ENCODE measurements around the gene MPP2.
"Not testable (repeated sequence)": the region's sequence is repeated elsewhere in the genome, so short reads cannot be mapped to it uniquely, and the experiment has no call there.

MPP2 gene

DNA sequence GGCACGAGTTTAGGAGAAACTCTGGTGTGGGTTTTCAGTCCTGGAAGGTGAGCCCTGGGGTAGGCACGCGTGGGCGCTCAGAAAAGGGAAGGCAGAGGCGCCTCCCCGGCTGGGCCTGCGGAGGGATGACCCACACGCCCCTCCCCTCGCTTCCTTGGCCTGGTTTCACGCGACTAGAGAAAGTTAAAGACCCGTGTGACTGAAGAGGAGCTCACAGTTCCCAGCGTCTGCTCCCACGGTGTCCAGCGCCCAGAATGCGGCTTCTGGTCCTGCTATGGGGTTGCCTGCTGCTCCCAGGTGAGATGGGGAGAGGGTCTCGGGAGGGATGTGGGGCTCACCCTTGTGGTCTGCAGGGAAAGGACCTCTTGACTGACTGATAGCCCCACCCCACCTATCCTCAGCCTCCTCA is 60.4 kb downstream of the MPP2 start, which contains the start of gene CD300LG:
Gene CD300LG (plus strand): TSS at position 214 of the 409 bp plus-strand sequence. CDS start 41 bp downstream, at position 255.
- DNase-seq (ENCODE audit: low read depth in 2 of 2), result no peak

DNA sequence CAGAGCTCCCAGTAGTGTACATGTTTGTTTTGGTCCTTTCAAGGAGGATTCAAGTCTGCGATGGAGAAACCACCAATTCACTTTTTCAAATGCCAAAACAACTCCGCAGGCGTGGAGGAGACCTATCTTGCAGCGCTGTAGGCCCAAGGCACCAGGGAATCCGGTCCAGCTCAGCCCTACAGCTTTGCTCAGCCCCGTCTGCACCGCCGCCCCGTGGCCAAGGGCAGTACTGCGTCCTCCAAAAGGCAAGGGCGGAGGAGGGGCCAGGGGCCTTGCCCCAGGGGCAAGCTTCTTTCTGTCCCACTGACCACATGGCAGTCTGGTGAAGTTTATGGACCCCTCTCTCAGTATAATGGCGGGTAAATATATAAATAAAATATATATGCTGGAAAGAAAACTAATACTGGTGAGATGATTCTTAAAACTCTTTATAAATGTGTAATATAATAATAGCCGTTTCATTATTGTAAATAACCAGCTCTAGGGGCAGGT is 61.1 kb downstream of the MPP2 start:
- peak; percentile 38 to 43 for DNase-seq (ENCODE audit: low read depth in 2 of 2)

DNA sequence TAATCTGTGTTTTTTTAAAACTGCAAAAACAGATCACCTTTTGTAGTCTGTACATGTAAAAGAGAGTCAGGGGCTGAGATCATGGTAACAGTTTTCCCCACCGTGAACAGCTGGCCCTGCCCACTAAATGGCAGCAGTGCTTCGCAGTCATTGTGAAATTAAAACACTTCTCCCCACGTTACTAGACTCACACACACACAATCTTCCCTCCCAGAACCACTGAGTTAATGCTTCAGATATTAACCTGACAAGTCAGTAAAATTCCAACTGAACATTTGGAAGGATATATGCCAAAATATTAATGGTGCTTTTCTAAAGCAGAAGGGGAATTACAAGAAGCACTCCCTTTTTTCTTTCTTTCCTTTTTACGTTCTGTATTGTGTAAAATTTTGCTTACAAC is 61.6 kb downstream of the MPP2 start:
- DNase-seq (ENCODE audit: low read depth in 2 of 2), result no peak

DNA sequence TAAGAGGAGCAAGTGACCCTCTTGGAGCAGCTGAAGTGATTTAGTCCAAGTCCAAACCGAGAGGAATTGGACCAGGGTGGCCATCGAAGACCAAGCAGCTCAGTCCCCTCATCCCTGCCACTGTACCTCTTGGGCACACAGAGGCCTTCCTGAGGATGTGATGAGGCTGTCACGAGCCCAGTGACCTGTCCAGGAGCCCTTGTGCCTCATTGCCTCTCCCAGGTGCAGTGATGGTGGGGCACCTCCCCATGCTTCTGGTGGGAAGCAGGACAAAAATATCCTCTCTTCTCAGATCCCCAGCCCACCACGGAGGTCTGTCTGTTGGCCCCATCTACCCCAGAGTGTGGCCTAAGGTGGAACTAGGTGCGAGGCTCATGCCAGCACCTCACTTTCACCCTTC is 63.1 kb downstream of the MPP2 start:
- DNase-seq (ENCODE audit: low read depth in 2 of 2), result no peak

DNA sequence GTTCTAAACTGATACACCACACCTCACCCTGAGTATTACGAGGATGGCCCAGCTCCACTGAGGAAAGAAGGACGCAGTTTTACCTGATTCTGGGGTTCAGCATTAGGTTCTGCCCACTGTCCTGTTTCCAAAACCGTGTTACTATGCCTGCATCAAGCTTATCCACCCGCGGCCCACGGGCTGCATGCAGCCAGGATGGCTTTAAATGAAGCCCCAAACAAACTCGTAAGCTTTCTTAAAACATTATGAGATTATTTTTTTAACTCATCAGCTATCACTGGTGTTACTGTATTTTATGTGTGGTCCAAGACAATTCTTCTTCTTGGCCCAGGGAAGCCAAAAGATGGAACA is 64.4 kb downstream of the MPP2 start:
- DNase-seq (ENCODE audit: low read depth in 2 of 2), result no peak

DNA sequence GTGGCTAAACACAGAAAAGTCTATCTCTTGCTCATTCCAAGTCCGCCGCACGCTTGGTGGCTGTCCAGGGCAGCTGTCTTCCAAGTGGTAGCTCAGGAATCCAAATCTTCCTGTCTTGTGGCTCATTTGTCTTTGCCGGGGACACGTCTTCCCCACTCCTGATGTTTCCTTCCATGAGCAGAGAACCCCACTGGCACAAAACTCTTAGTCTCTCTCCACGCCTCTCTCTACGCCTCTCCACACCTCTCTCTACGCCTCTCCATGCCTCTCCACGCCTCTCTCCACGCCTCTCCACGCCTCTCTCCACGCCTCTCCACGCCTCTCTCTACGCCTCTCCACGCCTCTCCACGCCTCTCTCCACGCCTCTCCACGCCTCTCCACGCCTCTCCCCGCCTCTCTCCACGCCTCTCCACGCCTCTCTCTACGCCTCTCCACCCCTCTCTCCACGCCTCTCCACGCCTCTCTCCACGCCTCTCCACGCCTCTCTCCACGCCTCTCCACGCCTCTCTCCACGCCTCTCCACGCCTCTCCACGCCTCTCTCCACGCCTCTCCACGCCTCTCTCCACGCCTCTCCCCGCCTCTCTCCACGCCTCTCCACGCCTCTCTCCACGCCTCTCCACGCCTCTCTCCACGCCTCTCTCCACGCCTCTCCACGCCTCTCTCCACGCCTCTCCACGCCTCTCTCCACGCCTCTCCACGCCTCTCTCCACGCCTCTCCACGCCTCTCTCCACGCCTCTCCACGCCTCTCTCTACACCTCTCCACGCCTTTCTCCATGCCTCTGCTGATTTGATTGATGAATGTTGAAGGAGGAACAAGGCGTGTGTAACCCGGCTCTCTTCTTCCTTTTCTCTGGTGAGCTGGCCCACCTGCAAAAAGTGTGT is 65.0 kb downstream of the MPP2 start:
- DNase-seq (ENCODE audit: low read depth in 2 of 2), result not testable (repeated sequence)

DNA sequence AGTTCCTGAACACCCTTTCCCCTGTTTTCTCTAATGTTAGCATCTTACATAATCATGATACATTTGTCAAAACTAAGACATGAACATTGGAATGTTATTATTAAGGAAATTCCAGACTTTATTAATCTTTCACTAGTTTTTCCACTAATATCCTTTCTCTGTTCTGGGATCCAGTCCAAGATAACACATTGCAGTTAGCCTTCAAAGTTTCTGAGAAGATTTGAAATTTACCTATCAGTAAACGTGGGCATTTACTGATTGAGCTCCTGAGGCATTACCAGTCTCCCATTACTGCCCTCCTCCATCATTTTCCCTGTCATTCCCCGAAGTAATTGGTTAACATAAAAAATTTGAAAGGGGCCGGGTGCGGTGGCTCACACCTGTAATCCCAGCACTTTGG is 66.1 kb downstream of the MPP2 start:
- DNase-seq (ENCODE audit: low read depth in 2 of 2), result no peak

DNA sequence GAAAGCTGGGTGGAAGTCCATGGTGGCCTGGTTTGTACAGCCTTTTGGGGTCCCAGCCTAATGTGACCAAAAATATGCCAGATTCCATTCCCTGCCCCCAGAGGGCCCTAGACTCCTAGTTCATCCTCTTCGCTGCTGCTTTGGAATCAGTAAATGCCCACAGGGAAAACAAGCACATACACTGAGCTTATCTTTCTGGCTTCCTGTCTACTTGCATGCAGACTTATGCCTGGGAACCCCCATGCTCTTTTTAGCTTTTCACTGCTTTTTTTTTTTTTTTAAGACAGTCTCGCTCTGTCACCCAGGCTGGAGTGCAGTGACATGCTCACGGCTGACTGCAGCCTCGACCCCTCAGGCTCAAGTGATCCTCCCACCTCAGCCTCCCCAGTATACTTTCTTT is 66.5 kb downstream of the MPP2 start:
- no peak for DNase-seq (ENCODE audit: low read depth in 2 of 2)

DNA sequence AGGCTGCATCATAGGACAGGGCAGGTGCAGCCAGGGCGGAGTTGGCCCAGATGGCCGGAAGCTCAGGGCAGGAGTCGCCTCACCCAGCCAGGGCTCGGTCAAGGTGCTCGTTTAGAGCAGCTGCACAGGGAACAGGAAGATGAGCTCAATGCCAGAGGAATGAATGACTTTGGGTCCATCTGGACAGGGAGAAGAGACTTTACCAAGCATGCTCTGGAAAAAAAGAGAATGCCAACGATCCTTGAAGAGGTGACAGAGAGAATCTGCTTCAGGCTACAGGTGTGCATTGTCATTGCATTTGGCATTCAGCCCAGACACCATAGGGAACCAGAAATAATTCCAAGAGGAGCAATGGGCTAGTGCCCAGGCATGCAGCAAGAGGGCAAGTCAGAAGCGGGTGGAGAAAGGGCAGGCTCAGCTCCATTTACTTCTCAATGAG is 67.6 kb downstream of the MPP2 start:
- no peak for DNase-seq (ENCODE audit: low read depth in 2 of 2)

DNA sequence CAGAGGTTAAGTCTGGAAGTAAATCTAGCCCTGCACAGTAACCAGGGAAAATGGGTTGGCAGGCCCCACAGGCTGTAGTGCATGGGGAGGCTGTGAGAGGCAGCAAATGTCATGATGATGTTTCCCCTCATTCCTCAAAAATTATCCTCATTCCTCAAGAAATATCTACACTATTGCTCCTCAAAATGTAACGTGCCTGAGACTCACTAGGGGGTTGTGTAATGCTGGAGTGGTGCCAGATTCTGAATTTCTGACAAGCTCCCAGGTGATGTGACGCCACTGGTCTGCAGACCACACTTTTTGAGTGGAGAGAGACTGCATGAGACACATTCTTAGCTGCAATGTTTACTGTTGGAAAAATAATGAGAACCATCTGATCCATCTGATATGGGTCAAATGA is 73.2 kb downstream of the MPP2 start:
- no peak for DNase-seq (ENCODE audit: low read depth in 2 of 2)

DNA sequence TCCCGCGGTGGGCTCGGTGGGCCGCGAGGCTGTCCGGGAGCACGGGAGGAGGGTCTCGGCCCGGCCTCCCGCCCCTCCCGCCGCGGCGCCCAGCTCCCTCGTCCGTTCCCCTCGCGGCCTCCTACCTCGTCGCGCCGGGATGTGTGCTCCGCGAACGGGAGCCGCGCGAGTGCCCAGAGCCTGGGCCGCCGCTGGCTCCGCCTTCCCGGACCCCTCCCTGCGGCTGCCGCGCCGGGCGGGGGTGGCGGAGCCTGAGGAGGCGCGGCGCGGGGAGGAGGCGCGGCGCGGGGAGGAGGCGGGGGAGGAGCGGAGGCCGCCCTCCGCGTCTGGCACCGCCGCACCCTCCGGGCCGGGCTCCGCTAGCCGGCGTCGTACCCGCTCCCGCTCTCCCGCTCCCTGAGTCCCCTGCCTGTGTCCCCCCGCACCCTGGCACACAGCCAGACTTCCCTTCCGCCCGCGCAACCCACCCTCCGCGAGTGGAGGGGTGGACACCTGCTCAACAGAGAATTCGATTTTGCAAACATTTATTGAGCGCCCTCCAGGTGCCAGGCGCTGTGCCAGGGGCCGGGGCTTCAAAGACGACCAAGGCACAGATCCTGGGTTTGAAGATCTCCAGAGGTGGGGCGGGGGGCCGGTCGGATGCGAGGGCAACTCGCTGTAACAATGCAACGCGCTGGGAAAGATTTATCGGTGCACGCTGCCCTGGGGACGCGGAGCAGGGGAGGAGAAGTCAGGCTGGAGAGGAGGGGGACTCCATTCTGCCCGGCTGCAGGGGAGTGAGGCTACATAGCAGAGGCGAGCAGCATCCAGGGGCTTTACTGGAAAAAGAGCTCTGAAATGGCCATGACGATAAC is 74.1 kb downstream of the MPP2 start, which contains the start of gene MPP3:
Gene MPP3 (minus strand): TSS at position 171 of the 854 bp plus-strand sequence. CDS start 1,240 bp downstream, outside the sequence.
- peak in 1 of 2 donors; percentile 48 for DNase-seq (ENCODE audit: low read depth in 2 of 2)

DNA sequence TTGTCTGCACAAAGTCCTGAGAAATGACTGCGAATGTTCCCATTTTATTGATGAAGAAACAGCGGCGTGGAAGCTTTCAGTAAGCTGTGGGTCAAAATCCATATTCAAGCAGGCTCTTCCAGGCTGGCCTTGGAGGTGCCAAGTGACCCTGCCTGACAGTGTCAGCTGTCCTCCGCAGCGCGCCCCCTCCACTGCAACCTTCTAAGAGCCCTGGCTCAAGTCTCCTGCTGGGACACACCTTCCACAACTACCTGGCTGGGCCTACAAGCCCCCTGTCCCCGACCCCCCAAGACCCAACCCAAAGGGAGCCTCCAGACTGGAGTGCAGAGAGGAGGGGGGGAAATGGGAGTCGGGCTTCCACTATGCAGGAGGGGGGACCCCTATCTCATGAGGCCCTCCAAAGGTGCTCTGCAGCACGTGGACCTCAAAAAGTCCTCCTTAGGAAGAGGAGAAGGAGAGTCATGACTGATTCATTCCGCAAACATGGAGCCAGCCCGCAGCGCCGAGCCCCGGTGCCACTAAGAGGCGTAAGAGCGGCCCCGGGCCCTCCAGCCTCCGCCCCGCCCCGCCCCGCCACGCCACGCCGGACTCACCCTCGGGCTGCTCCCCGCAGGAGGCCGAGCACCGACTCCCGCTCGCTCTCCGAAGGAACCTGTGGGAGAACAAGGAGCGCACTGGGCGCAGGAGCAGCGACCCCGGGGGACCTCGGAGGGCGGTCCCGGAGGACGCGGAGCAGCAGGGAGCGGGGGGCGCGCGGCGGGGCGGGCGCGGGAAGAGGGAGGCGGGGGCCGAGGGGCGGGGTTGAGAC is 75.0 kb downstream of the MPP2 start:
- no peak for DNase-seq (ENCODE audit: low read depth in 2 of 2)

DNA sequence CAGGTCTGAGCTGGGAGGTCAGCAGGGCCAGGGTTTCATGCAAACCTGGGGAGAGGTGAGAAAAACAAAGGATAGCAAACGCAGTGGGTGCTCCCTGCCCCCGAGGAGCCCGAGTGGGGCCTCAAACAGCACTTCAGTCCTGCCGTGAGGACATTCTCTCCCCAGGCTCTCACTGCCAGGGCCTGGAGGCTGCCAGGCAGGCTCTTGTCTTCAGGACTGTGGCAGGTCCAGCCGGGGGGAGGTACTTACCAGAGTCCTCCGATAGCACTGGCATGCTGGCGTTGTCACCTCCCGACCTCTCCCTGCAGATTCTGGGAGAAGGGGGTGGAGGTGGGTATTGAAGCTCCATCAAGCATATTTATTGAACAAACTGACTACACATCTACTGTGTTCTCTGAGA is 75.7 kb downstream of the MPP2 start:
- DNase-seq (ENCODE audit: low read depth in 2 of 2), result no peak

DNA sequence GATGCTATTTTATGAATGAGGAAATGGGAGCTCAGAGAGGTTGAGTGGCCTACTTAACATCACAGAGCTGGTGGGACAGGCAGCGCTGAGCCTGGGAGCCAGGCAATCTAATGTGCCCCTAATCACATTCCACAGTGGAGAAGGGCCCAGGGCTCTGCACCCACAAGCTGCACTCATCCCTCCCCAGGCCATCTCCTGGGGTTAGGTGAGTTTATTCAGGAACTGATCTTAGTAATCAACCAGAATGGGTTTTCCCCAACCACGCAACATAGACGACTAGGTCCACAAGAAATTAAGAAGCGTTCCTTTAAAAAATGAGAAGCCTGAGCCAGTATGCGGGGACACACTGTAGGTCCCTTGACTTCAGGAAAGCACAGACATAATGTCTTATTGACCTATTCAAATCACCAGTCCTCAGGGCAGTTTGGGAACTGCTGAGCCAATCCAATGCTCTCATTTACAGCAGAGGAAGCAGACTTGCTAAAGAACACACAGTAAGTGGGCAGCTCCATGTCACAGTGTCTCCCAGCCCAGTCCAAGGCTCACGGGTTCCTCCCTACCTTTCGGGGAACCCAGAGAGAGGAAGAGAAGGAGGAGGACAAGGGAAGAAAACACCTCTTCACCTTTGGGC is 76.7 kb downstream of the MPP2 start:
- no peak for DNase-seq (ENCODE audit: low read depth in 2 of 2)

DNA sequence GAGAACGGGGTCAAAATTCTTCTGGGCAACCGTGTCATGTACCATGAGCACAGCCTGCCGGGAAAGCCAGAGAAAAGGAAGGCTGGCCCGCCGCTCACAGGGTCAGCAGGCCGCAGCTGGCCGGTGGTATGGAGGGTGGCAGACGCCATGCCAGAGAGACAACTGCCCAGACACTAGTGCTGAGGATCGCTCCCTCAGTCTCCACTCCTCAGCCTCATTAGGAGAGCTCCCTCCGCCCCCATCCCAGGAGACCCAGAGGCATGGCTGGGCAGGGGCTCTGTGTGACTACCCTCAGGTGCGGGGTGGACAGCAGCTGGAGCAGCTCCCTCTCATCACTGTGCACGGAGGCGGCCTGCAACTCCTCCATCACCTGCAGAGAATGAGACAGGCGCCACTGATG is 77.6 kb downstream of the MPP2 start:
- DNase-seq (ENCODE audit: low read depth in 2 of 2), result no peak

DNA sequence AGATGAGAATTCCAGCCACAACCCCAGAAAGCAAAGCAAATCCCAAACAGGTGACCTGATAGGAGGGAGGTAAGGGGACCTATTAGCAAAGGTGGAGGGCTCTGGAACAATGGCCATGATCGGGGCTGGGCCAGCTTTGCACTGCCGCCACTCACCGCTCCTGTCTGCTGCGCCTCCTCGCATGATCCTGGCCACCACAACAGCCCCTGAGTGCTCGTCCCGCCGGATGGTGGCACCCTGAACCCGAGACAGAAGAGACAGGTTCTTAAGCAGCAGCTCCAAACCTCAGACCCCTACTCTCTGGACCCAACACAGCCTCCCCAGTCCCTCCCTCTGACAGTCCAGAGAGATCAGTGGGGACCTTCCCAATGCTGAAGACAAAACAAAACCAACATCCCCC is 79.7 kb downstream of the MPP2 start:
- DNase-seq (ENCODE audit: low read depth in 2 of 2), result no peak

DNA sequence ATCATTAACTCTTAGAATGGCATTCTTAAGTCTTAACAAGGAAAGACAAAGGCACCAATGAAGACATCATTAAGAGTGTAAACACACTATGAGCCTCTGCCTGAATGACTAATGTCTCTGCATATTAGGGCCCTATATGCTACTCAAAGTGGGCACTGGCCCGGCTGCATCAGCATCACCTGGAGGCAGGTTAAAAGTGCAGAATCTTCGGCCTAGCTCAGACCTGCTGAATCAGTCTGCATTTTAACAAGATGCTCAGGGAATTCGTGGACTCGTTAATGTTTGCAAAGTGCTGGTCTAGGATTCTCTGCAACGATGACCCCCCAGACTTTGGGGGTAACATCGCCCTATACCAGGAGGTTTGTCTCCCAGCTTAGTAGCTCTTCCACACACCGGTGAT is 81.1 kb downstream of the MPP2 start:
- no peak for DNase-seq (ENCODE audit: low read depth in 2 of 2)

DNA sequence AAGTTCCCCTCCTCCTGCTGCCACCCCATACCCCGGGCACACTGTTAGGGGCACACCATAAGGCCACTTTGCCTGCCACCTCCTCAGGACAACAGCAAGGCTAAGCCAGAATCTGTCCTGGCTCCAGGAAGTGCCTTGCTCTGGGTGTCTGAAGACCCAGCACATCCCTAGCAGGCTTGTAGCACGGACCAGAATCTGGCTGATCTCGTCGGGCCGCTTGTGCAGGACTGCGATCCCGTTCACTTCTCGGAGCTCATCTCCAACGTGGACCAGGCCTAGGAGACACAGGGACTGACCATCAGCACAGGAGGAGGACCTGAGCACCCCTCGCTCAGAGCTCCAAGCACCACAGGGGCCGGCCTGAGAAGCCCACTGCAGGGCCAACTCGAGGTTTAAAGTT is 81.8 kb downstream of the MPP2 start:
- DNase-seq (ENCODE audit: low read depth in 2 of 2), result no peak

Data from stimulated activated CD8-positive, alpha-beta memory T cell treated with anti-CD3 and anti-CD28 coated beads, Interleukin-7, amount 100 ng/mL, for 4 hours (primary cell).